ENCODE results near the gene CCR7.

Gene CCR7

GRCh38 chr17:40561294-40561870 is 3.9 kb downstream of the CCR7 start:
- no peak for DNase-seq

GRCh38 chr17:40560592-40561293 is 4.5 kb downstream of the CCR7 start:
- DNase-seq, result peak; percentile 82

DNA sequence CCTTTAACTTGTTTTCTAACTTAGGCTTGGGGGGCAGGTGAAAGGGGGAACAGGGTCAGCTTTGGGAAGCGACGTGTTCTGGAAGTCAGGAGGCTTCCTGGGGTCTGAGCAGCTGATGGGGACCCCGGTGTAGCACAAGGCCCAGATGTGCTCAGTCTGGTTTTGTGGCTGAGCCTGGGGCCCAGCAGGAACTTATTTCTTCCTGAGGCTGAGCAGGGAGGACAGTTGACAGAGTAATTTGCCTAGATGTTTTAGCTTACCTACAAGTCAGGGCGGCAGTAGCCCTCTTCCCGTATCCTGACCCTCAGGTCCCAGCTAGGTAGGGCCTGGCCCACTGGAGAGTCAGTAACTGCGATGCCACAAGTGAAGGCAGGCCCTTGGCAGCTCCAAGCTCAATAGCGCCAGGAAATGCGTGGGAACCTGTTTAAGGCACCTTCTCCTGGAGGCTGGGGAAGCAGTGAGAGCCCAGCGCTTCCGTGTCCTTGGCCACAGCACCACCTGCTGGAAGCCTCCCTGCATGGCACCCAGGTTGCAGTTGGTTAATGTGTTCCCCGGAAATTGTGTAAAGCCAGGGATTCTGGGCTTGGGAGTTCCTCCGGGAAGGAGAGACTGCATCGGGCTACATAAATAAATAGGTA is 5.2 kb downstream of the CCR7 start:
- peak; percentile 78 for DNase-seq

DNA sequence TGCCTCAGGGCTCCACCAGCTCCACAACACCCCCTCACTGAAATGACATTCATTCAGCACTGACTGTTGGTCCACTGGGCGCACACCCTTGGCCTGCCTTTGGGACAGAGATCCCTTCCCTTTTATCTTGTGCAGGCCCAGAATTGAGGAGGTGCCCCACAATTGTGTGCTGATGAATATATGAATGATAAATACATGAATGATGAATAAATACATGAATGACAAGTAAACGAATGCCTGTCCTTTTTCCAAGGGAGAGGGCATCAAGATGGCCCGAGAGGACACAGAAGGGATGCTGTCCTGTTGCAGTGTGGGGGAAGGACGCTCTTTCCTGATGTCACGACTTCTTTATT is 5.7 kb downstream of the CCR7 start:
- DNase-seq, result no peak

DNA sequence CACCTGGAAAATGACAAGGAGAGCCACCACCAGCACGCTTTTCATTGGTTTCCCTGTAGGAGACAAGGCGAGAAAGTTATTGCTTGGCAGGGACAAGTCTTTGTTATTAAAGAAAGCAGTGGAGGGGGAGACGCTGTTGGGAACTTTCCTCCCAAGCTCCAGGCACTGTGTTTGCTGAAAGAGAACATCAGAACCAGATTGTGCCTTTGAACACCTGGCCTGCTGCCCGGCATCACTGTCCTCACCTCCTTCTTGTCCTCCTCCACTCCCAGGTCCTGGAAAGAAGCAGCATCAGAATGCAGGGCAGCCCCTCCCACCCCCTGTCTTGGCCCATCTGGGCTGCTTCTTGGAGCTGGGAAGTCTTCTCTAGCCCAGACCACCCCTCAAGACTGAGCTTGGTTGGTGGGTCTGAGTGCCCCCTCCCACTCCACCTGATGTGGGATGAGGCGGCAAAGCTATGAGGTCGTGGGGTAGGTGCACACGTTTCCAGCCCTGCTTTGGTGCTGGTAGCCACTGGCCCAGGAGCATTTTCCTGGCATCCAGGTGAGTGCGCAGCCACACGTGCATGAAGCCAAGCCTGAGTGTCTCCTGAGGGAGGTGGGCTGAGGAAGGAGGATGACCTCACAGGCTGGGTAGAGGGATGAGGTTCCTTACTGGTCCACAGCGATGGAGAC is 6.2 kb downstream of the CCR7 start:
- DNase-seq, result no peak

DNA sequence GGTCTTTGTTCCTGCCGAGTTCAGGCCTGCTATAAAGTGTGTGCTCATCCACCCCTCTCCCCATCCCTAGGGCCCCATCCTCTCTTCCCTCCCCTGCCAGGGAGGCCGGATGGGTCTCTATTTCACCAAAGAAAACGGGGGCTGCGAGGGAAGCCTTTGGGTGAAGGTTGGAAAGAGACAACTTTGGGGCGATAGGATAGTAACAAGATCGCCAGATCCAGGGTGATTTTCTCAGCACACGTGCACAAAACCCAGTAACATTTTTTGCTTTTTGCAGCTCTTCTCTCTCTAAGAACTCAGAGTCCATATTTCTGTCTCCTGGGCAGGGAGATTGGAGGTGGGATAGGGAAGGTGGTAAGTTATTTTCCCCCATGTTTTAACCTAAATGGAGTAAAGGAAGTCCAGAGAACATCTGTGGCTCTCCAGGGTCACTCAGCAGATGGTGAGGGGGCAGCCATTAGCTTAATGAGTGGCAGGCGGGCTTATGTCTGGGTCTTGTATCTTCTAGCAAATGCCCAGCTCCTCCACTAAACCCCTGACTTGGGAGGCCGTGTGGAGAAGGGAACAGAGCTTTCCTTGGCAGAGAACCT is 6.9 kb downstream of the CCR7 start:
- DNase-seq, result no peak

DNA sequence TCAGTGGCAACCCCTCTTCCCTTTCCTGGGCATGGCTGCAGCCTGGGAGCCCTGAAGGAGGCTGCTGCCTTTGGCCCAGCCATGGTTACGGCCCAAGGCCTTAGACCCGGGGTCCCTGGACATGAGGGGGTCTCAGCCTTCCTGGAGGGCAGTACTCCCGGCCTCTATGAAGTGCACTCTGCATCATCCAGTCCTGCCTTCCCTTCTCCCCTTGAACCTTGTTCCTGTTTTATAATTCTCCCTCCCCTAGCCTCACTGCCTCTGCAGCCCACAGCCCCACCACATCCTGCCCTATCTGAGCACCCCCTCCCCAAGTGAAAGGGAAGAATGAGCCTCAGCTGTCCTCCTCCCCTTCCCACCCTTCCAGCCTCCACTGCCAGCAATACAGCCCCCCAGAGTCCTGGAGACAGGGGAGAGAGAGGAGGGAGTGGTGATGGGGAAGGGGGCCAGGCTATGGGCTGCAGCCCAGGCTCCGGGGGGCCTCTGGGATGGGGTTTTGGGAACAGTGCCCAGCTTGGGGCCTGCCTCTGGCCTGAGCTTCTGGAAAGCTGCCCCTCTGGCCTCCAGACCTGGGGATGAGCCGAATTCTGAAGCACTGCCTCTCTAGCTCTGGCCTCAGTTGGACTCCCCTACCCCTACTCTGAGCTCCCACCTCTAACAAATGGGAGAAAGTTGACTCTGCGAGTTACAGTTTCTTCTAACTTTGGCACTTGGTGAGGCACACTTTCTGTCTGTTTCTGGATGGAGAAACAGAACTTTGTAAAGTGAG is 7.6 kb downstream of the CCR7 start:
- no peak for DNase-seq

GRCh38 chr17:40556884-40557414 is 8.3 kb downstream of the CCR7 start:
- DNase-seq, result no peak

- DNase-seq, result no peak
Observed at GRCh38 chr17:40556198-40556661, 9.0 kb downstream of the CCR7 start.

DNA sequence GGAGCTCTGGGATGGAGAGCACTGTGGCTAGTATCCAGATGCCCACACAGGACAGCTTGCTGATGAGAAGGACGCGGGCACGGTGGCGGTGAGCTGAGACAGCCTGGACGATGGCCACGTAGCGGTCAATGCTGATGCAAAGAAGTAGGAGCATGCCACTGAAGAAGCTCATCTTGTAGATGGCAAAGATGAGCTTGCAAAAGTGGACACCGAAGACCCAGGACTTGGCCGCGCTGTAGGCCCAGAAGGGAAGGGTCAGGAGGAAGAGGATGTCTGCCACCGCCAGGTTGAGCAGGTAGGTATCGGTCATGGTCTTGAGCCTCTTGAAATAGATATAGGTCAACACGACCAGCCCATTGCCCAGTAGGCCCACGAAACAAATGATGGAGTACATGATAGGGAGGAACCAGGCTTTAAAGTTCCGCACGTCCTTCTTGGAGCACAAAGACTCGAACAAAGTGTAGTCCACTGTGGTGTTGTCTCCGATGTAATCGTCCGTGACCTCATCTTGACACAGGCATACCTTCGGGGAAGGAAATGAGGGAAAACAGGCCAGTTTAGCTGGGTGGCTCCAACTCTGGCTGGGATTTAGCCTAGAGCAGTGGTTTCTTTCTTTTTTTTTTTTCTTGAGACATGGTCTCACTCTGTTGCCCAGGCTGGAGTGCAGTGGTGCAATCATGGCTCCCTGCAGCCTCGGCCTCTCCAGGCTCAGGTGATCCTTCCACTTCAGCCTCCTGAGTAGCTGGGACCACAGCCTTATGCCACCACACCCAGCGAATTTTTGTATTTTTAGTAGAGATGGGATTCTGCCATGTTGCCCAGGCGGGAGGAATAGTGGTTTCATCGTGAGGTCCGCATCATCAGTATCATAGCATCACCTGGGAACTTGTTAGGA is 9.7 kb downstream of the CCR7 start:
- DNase-seq, result no peak

DNA sequence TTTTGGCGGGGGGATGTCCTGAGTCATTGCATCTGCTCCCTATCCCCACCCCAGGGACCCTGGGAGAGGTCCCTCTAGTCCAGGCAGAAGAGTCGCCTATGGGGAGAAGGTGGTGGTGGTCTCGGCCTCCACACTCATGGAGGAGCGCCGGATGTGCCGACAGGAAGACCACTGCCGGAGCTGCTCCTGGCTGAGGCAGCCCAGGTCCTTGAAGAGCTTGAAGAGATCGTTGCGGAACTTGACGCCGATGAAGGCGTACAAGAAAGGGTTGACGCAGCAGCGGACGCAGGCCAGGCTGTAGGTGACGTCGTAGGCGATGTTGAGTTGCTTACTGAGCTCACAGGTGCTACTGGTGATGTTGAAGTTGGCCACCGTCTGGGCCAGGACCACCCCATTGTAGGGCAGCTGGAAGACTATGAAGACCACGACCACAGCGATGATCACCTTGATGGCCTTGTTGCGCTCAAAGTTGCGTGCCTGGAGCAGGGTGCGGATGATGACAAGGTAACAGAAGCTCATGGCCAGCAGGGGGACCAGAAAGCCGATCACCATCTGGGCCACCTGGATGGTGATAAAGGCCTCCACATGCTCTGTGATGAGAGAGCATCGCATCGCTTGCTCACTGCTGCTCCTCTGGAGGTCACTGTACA is 10.5 kb downstream of the CCR7 start:
- DNase-seq, result no peak

DNA sequence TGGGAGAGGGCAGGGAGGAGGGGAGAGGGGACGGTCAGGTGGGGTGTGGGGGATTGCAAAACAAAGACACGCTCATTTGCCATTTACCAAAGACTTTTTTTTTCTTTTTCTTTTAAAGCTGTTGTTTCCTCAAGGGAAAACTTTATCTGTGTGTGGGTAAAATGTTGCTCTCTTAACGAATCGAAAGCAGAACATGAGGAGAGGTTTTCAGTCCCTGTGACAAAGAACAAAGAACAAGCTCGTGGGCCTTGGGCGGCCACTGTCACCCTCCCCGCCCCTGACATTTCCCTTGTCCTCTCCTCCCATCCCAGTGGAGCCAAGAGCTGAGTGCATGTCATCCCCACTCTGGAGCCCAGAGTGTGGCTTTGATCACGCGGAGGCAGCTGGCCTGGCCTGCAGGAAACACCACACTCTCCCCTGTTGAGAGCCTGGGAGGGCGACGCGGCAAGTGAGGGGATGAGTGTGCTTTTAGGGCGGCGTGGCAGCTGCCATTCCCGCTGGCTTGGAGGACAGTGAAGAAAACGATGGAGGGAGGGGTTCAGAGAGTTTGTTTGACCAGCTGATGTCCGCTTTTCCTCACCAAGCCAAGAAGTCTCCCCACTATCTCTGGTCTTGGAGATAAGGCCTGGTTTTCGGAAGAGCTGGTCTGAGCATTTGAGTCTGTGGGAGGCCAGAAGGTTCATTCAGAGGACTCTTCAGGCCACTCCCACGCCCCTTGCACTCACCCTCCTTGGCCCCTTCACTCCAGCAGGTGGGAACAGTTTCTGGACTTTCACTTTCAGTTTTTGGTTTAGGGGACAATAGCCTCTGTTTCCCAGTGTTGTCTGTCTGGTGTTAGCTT is 11.4 kb downstream of the CCR7 start:
- DNase-seq, result no peak

DNA sequence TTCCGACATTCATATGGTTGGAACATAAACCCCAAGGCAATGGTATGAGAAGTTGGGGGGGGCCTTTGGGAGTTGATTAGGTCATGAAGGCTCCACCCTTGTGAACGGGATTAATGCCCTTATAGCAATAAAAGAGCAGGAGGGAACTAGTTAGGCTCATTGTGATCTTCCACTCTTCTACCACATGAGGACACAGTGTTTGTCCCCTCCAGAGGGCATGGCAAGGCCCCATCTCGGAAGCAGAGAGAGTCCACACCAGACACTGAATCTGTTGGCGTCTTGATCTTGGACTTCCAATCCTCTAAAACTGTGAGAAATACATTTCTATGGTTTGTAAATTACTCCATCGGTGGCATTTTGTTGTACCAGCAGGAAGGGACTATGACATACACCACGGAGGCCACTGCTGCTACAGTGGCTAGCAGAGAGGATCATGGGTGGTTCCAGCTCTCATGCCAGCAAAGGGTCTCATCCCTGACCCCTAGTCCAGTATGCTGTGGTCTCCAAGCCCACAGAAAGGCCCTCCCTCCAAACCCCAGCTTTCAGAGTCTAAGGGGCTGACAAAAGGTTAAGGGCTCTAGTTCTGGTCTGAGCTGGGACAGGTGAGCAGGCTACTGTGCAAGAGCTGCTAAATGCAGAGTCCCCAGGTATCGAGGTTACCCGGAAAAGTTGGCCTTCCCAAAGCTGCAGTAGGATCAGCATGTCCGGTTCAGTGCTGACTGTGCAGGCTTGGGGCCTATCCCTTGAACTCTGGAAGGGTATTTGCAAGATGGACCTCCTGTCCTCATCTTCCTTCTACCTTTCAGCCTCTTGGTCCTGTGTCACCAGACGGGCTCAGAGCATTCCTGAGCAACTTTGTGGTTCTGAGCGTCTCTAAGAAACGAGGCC is 12.2 kb downstream of the CCR7 start:
- no peak for DNase-seq

DNA sequence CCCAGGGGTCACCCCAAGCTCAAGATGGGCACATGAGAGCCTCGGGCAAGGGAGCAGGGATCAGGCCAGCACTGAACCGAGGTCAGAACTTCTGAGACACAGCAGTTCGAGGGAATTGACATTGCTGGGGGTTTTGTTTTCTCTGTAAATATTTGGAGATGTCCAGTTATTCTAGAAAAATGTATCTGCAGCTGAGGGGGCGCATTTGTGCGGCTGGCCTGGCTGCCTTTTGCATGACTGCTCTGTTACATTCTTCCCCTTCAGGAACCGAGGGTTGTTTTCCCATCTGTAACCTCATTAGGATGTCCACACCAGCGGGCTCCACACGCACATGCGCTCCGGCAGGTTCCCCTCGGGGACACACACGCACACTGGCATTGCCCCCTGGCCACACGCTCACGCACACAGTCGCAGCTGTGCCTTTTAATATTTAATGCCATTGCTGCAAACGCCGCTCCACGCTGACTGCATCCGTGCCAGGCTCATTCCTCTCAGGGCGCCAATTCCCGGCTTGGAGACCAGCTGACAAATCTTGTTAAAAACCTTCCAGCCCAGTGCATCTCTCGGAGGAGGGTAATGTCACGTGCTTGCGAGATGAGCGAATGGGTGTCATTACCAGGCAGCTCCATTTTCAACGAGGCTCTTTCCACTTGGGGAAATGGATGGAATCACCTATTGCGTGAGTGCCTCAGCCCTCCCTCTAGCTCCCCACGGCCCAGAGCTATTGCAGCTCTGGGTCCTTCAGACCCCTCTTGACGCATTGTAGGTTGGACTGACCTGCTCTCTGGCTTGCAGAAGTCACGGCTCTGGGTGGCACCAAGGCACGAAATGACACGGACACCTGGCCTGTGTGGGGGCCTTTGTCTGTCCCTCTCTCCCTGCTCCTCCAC is 13.1 kb downstream of the CCR7 start:
- DNase-seq, result no peak

- no peak for DNase-seq
Observed at GRCh38 chr17:40551091-40551878, 14.0 kb downstream of the CCR7 start.

DNA sequence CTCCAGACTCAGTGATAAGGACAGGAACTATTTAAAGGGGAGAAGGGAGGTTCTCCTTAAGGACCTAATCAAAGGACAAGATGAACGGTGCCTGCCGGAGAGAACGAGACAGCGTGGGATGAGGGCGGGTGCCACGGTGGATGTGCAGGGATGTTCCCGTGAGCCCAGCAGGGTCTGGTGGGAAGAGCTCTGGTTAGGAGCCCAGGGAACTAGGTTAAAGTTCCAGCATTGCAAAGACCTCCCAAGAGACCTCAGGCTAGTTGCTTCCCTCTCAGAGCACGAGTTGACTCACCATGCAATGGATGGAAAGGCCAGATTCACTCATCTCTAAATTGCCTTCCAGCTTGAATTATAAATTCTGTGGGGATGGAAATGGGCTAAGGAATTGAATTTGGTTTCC is 14.7 kb downstream of the CCR7 start:
- no peak for DNase-seq

Measured in CD4-positive, alpha-beta T cell treated with Interleukin-15 for 1 hour (primary cell).